Measurements from ENCODE around the gene XPNPEP2.
"Not testable (repeated sequence)": the region's sequence is repeated elsewhere in the genome, so short reads cannot be mapped to it uniquely, and the experiment has no call there.

Gene XPNPEP2

GRCh38 chrX:129741880-129742758 is 3.3 kb downstream of the XPNPEP2 start:
- H3K4me3 ChIP-seq (ENCODE audit: low read depth, low read length), result no peak overlapping the region
- H3K36me3 ChIP-seq (ENCODE audit: control insufficient read depth, insufficient read depth, low read length), result no peaks in the 10 kb centered on the region
- H3K9me3 ChIP-seq (ENCODE audit: control insufficient read depth, insufficient read depth, low read length), result no peaks in the 10 kb centered on the region
- H3K27me3 ChIP-seq (ENCODE audit: control insufficient read depth, insufficient read depth, low read length), result peaks cover 13% of the 10 kb centered on the region
- H3K4me1 ChIP-seq (ENCODE audit: control insufficient read depth, insufficient read depth, low read length), result peaks cover 10% of the 10 kb centered on the region
- no peak overlapping the region for H3K9ac ChIP-seq (ENCODE audit: low read depth, low read length)

- H3K27me3 ChIP-seq (ENCODE audit: control insufficient read depth, insufficient read depth, low read length), result peaks cover 11% of the 10 kb centered on the region
- H3K4me3 ChIP-seq (ENCODE audit: low read depth, low read length); H3K9ac ChIP-seq (ENCODE audit: low read depth, low read length); H3K36me3 ChIP-seq (ENCODE audit: control insufficient read depth, insufficient read depth, low read length); H3K9me3 ChIP-seq (ENCODE audit: control insufficient read depth, insufficient read depth, low read length): not testable (repeated sequence)
- peaks cover 11% of the 10 kb centered on the region for H3K4me1 ChIP-seq (ENCODE audit: control insufficient read depth, insufficient read depth, low read length)
Observed at GRCh38 chrX:129742759-129743152, 4.0 kb downstream of the XPNPEP2 start.

GRCh38 chrX:129743821-129744220 is 5.0 kb downstream of the XPNPEP2 start:
- H3K4me1 ChIP-seq (ENCODE audit: control insufficient read depth, insufficient read depth, low read length), result peaks cover 6% of the 10 kb centered on the region
- H3K9ac ChIP-seq (ENCODE audit: low read depth, low read length), result no peak overlapping the region

GRCh38 chrX:129744861-129745321 is 6.1 kb downstream of the XPNPEP2 start:
- Histone ChIP-seq H3K4me3 (ENCODE audit: low read depth, low read length) (no peak overlapping the region), H3K27me3 (ENCODE audit: control insufficient read depth, insufficient read depth, low read length) (peaks cover 6% of the 10 kb centered on the region), H3K36me3 (ENCODE audit: control insufficient read depth, insufficient read depth, low read length) (no peaks in the 10 kb centered on the region), H3K9ac (ENCODE audit: low read depth, low read length) (no peak overlapping the region), H3K4me1 (ENCODE audit: control insufficient read depth, insufficient read depth, low read length) (peaks cover 6% of the 10 kb centered on the region), H3K9me3 (ENCODE audit: control insufficient read depth, insufficient read depth, low read length) (no peaks in the 10 kb centered on the region)

More at GRCh38 chrX:129743821-129744220, 5.0 kb downstream of the XPNPEP2 start:
- H3K36me3 ChIP-seq (ENCODE audit: control insufficient read depth, insufficient read depth, low read length), result no peaks in the 10 kb centered on the region
- H3K27me3 ChIP-seq (ENCODE audit: control insufficient read depth, insufficient read depth, low read length), result peaks cover 6% of the 10 kb centered on the region
- no peak overlapping the region for H3K4me3 ChIP-seq (ENCODE audit: low read depth, low read length)
- no peaks in the 10 kb centered on the region for H3K9me3 ChIP-seq (ENCODE audit: control insufficient read depth, insufficient read depth, low read length)

GRCh38 chrX:129746557-129747470 is 8.0 kb downstream of the XPNPEP2 start:
- Histone ChIP-seq H3K9ac (ENCODE audit: low read depth, low read length) (no peak overlapping the region), H3K27me3 (ENCODE audit: control insufficient read depth, insufficient read depth, low read length) (peaks cover 6% of the 10 kb centered on the region), H3K4me1 (ENCODE audit: control insufficient read depth, insufficient read depth, low read length) (peaks cover 4% of the 10 kb centered on the region), H3K36me3 (ENCODE audit: control insufficient read depth, insufficient read depth, low read length) (no peaks in the 10 kb centered on the region), H3K4me3 (ENCODE audit: low read depth, low read length) (no peak overlapping the region), H3K9me3 (ENCODE audit: control insufficient read depth, insufficient read depth, low read length) (no peaks in the 10 kb centered on the region)

- H3K4me3 ChIP-seq (ENCODE audit: low read depth, low read length), result no peak overlapping the region
- peaks cover 4% of the 10 kb centered on the region for H3K4me1 ChIP-seq (ENCODE audit: control insufficient read depth, insufficient read depth, low read length)
- no peak overlapping the region for H3K9ac ChIP-seq (ENCODE audit: low read depth, low read length)
Observed at GRCh38 chrX:129747533-129747932, 8.8 kb downstream of the XPNPEP2 start.

GRCh38 chrX:129748305-129748704 is 9.5 kb downstream of the XPNPEP2 start:
- peaks cover 4% of the 10 kb centered on the region for H3K4me1 ChIP-seq (ENCODE audit: control insufficient read depth, insufficient read depth, low read length)
- no peak overlapping the region for H3K9ac ChIP-seq (ENCODE audit: low read depth, low read length)
- H3K9me3 ChIP-seq (ENCODE audit: control insufficient read depth, insufficient read depth, low read length), result no peaks in the 10 kb centered on the region
- H3K36me3 ChIP-seq (ENCODE audit: control insufficient read depth, insufficient read depth, low read length), result no peaks in the 10 kb centered on the region
- peaks cover 6% of the 10 kb centered on the region for H3K27me3 ChIP-seq (ENCODE audit: control insufficient read depth, insufficient read depth, low read length)
- no peak overlapping the region for H3K4me3 ChIP-seq (ENCODE audit: low read depth, low read length)

More at GRCh38 chrX:129747533-129747932, 8.8 kb downstream of the XPNPEP2 start:
- Histone ChIP-seq H3K36me3 (ENCODE audit: control insufficient read depth, insufficient read depth, low read length) (no peaks in the 10 kb centered on the region), H3K27me3 (ENCODE audit: control insufficient read depth, insufficient read depth, low read length) (peaks cover 6% of the 10 kb centered on the region), H3K9me3 (ENCODE audit: control insufficient read depth, insufficient read depth, low read length) (no peaks in the 10 kb centered on the region)

GRCh38 chrX:129749069-129749468 is 10.3 kb downstream of the XPNPEP2 start:
- no peak overlapping the region for H3K9ac ChIP-seq (ENCODE audit: low read depth, low read length)

GRCh38 chrX:129750971-129751370 is 12.2 kb downstream of the XPNPEP2 start:
- no peaks in the 10 kb centered on the region for H3K9me3 ChIP-seq (ENCODE audit: control insufficient read depth, insufficient read depth, low read length)
- H3K27me3 ChIP-seq (ENCODE audit: control insufficient read depth, insufficient read depth, low read length), result no peaks in the 10 kb centered on the region
- H3K4me1 ChIP-seq (ENCODE audit: control insufficient read depth, insufficient read depth, low read length), result peaks cover 4% of the 10 kb centered on the region
- no peak overlapping the region for H3K4me3 ChIP-seq (ENCODE audit: low read depth, low read length)
- no peaks in the 10 kb centered on the region for H3K36me3 ChIP-seq (ENCODE audit: control insufficient read depth, insufficient read depth, low read length)
- H3K9ac ChIP-seq (ENCODE audit: low read depth, low read length), result no peak overlapping the region

More at GRCh38 chrX:129749069-129749468, 10.3 kb downstream of the XPNPEP2 start:
- H3K36me3 ChIP-seq (ENCODE audit: control insufficient read depth, insufficient read depth, low read length), result no peaks in the 10 kb centered on the region
- no peak overlapping the region for H3K4me3 ChIP-seq (ENCODE audit: low read depth, low read length)
- peaks cover 2% of the 10 kb centered on the region for H3K27me3 ChIP-seq (ENCODE audit: control insufficient read depth, insufficient read depth, low read length)
- peaks cover 4% of the 10 kb centered on the region for H3K4me1 ChIP-seq (ENCODE audit: control insufficient read depth, insufficient read depth, low read length)
- no peaks in the 10 kb centered on the region for H3K9me3 ChIP-seq (ENCODE audit: control insufficient read depth, insufficient read depth, low read length)

- Histone ChIP-seq H3K36me3 (ENCODE audit: control insufficient read depth, insufficient read depth, low read length) (no peaks in the 10 kb centered on the region), H3K4me3 (ENCODE audit: low read depth, low read length) (no peak overlapping the region), H3K9ac (ENCODE audit: low read depth, low read length) (no peak overlapping the region), H3K4me1 (ENCODE audit: control insufficient read depth, insufficient read depth, low read length) (no peaks in the 10 kb centered on the region), H3K9me3 (ENCODE audit: control insufficient read depth, insufficient read depth, low read length) (no peaks in the 10 kb centered on the region), H3K27me3 (ENCODE audit: control insufficient read depth, insufficient read depth, low read length) (no peaks in the 10 kb centered on the region)
Observed at GRCh38 chrX:129754056-129755024, 15.6 kb downstream of the XPNPEP2 start.

All from iPS-15b (cell line).